ENCODE results near the gene SORCS2.

- TF ChIP-seq CTCF (IDR thresholded peaks at IDR 0.05) (no peak), POLR2AphosphoS5 (IDR thresholded peaks at IDR 0.05) (no peak)
These were observed 517.1 kb downstream of the SORCS2 start for GRCh38 chr4:7709431-7709830.

Measured in prostate gland (tissue), 2 donors.